CD1c-positive myeloid dendritic cell (primary cell): ENCODE results near the gene TMEM238.
"Not testable (repeated sequence)": the region's sequence is repeated elsewhere in the genome, so short reads cannot be mapped to it uniquely, and the experiment has no call there.

Experiments used
- DNase-seq: peaks from one replicate; pipeline ENCODE4 v3.0.0-alpha.2; 2016; ENCODE audit errors: extremely low spot score

The TMEM238 gene

GRCh38 chr19:55339889-55340783 is 44.0 kb downstream of the TMEM238 start:
- no peak for DNase-seq

- peak; percentile 100 for DNase-seq
Observed at GRCh38 chr19:55339105-55339888, 44.8 kb downstream of the TMEM238 start, which contains the start of gene KMT5C. TSS of gene KMT5C (plus strand) at chr19:55339876. CDS start at chr19:55341937, 2,061 bp downstream.

GRCh38 chr19:55336101-55336500 is 48.0 kb downstream of the TMEM238 start:
- no peak for DNase-seq

GRCh38 chr19:55333870-55334269 is 50.2 kb downstream of the TMEM238 start:
- no peak for DNase-seq

- DNase-seq, result not testable (repeated sequence)
Observed at GRCh38 chr19:55329791-55330190, 54.3 kb downstream of the TMEM238 start.
